ENCODE measurements around the gene SYS1.

Gene SYS1

DNA sequence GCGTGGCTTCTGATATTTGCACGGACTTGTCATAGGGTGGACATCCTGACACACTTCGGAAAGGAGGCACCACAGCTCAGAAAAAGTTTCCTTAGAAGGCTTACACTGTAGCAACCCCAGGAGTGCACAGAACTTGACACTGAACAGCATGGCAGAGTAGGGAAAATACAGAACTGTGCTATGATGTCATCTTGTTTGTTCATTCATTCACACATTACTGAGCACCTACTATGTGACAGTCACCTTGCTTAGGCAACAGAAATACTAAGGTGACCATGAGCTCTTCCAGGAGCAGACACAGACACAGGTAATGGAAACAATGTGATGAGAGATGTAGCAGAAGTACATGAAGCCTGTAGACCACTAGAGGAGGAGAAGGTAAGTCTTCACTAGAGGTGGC, 50.5 kb downstream of the SYS1 start:
- H3K27me3 Mint-ChIP-seq, result peaks cover 5% of the 10 kb centered on the region
- no peak overlapping the region for H3K4me3 Mint-ChIP-seq
- H3K4me1 Mint-ChIP-seq (ENCODE audit: low read depth), result peaks cover 34% of the 10 kb centered on the region
- H3K27ac Mint-ChIP-seq, result no peak overlapping the region
- no peaks in the 10 kb centered on the region for H3K9me3 Mint-ChIP-seq
- H3K36me3 Mint-ChIP-seq (ENCODE audit: low read depth), result peaks cover 49% of the 10 kb centered on the region
- intact Hi-C loops (cut with micrococcal nuclease), result no loop called here

DNA sequence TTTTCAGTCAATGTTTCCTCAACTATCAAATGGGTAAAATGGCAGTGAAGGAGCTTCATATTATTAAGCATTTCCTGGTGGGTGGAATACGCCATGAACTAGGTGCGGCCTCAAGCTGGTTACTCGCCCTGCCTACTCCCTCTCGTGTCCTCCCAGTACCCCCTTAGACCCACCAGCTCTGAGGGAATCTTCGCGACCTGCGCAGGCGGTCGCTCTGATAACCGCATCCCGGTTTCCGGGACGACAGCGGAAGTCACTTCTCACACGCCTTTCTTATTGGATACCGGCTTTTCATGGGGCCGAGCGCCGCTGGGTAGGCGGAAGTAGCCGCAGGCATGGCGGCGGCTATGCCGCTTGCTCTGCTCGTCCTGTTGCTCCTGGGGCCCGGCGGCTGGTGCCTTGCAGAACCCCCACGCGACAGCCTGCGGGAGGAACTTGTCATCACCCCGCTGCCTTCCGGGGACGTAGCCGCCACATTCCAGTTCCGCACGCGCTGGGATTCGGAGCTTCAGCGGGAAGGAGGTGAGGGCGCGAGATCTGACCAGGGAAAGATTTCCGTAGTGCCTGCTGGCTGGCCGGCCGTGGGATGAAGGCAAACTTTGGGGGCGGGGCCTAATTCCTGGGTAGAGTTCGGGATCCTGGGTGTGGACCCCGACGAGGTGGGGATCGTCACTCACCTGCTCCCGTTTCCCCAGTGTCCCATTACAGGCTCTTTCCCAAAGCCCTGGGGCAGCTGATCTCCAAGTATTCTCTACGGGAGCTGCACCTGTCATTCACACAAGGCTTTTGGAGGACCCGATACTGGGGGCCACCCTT, 53.1 kb downstream of the SYS1 start, which contains the start of gene PIGT:
PIGT (plus strand) TSS at position 320 of the 816 bp plus-strand sequence; CDS start at position 336, 16 bp downstream.
- H3K27me3 Mint-ChIP-seq, result peaks cover 5% of the 10 kb centered on the region
- intact Hi-C loops (cut with micrococcal nuclease), result no loop called here
- peak within 1 kb of the TSS; percentile 95 for H3K27ac Mint-ChIP-seq
- peaks cover 55% of the 10 kb centered on the region for H3K36me3 Mint-ChIP-seq (ENCODE audit: low read depth)
- H3K4me3 Mint-ChIP-seq, result peak within 1 kb of the TSS; percentile 91
- H3K9me3 Mint-ChIP-seq, result no peaks in the 10 kb centered on the region
- H3K4me1 Mint-ChIP-seq (ENCODE audit: low read depth), result peaks cover 22% of the 10 kb centered on the region

DNA sequence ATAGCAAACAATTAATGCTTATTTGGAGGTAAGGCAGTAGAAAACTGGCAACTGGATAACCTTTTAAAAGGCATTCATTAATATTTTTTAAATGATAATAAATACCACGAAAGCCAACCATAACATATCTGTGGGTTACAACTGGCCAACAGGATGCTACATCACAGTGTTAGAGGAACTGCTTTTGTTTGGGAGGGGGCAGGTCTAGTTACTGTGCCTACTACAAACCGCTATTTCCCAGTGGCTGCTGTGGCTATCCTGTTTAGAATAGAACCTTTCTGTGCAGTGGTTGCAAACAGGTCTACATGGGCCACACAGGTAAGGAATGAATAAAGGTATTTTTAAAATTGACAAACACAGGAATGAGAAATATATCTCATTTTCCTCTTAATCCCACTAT, 54.0 kb downstream of the SYS1 start:
- no peaks in the 10 kb centered on the region for H3K9me3 Mint-ChIP-seq
- H3K27me3 Mint-ChIP-seq, result peaks cover 2% of the 10 kb centered on the region
- H3K36me3 Mint-ChIP-seq (ENCODE audit: low read depth), result peaks cover 55% of the 10 kb centered on the region
- peak overlapping the region; percentile 91 for H3K4me3 Mint-ChIP-seq
- intact Hi-C loops (cut with micrococcal nuclease), result no loop called here
- H3K4me1 Mint-ChIP-seq (ENCODE audit: low read depth), result peaks cover 22% of the 10 kb centered on the region
- peak overlapping the region; percentile 95 for H3K27ac Mint-ChIP-seq
